AG20443 (cell line): ENCODE measurements around the gene ARHGEF40.
A peak's percentile ranks its signal among the peaks of the same experiment; 100 is the strongest.

Experiments used
- DNase-seq: peaks from one replicate; pipeline ENCODE4 v3.0.0; 2012; ENCODE audit warnings: low spot score, mixed read lengths

The ARHGEF40 gene

GRCh38 chr14:21121122-21121521, 51.0 kb downstream of the ARHGEF40 start:
- DNase-seq, result no peak

GRCh38 chr14:21123429-21123828, 53.3 kb downstream of the ARHGEF40 start:
- no peak for DNase-seq

GRCh38 chr14:21133901-21134300, 63.8 kb downstream of the ARHGEF40 start:
- DNase-seq, result no peak

- peak; percentile 38 for DNase-seq
Observed at GRCh38 chr14:21136024-21136423, 65.9 kb downstream of the ARHGEF40 start.
